Prostate gland (tissue), 2 donors: ENCODE measurements around the gene NXN. TPM values are rescaled to one million over a fixed set of nuclear protein-coding genes. Genes with fewer than 3 reads are reported as not detected.

Experiments
- DNase-seq: peaks from one replicate; pipeline ENCODE4 v3.0.0-alpha.2; 2019; ENCODE audit warnings: low spot score
- H3K27ac ChIP-seq, 2 donors: fragments of 200-600 bp; sonication (generic); 2 replicates each; pipeline ENCODE4 v1.5.1; 2017 to 2019
- H3K27me3 ChIP-seq: fragments of 200-600 bp; sonication (generic); replicated peaks from 2 replicates; pipeline ENCODE4 v1.5.1; 2019; ENCODE audit not compliant: insufficient read depth
- H3K36me3 ChIP-seq, 2 donors: fragments of 200-600 bp; sonication (generic); 1 replicate in 1 of 2; 2 replicates in 1 of 2; pipeline versions ENCODE4 v1.5.1 to v1.8.1; 2017 to 2019
- H3K4me1 ChIP-seq: fragments of 200-600 bp; sonication (generic); replicated peaks from 2 replicates; pipeline ENCODE4 v1.5.1; 2019
- H3K4me3 ChIP-seq, 2 donors: fragments of 200-600 bp; sonication (generic); 2 replicates each; pipeline ENCODE4 v1.5.1; 2017 to 2019
- H3K9me3 ChIP-seq: fragments of 200-600 bp; sonication (generic); 2 replicates; pipeline ENCODE4 v1.5.1; 2017
- POLR2A ChIP-seq: fragments of 450-650 bp; IDR thresholded peaks from one replicate; pipeline ENCODE4 v1.6.1; 2016; ENCODE audit warnings: antibody characterized with exemption, mild to moderate bottlenecking
- POLR2AphosphoS5 ChIP-seq: sonication (generic); formaldehyde crosslinking; IDR thresholded peaks from one replicate; pipeline ENCODE4 v1.6.1; 2017; ENCODE audit warnings: antibody characterized with exemption
- WGBS: methylation state at CpG from one replicate; pipeline ENCODE4 v1.1.5; 2018; 5-methylcytosine and 5-hydroxymethylcytosine counted together
- intact Hi-C: fragments of 100-400 bp; cut with DNase I; formaldehyde crosslinking; loops from one replicate; pipeline ENCODE4 v1.14.2; 2022
- total RNA-seq, 2 donors: library from RNA; depleted of rRNA; stranded (reverse); fragments of >200 nt; gene quantifications; one replicate each; pipeline ENCODE4 v1.1.0, GENCODE V29; 2016
- TF ChIP-seq, protein P1 (sequence below), 4 experiments: fragments of 200-600 bp in 2 of 4; fragments of 450-650 bp in 2 of 4; sonication (generic) in 2 of 4; IDR thresholded peaks; 1 replicate in 3 of 4; 2 replicates in 1 of 4; pipeline ENCODE4 v1.5.1; 2016 to 2019; ENCODE audit warnings: antibody characterized with exemption in 4 of 4, mild to moderate bottlenecking in 2 of 4, moderate library complexity in 2 of 4

Gene NXN
- total RNA-seq, 2 donors from 2014 or later, result 56.2 to 56.7 TPM

- H3K27me3 ChIP-seq, result no peaks in the 10 kb centered on the region
- H3K36me3 ChIP-seq, result no peaks in the 10 kb centered on the region
- 81% methylated on average over 26 of the region's 27 CpGs for WGBS
- H3K4me1 ChIP-seq, result no peaks in the 10 kb centered on the region
- H3K4me3 ChIP-seq, result no peak overlapping the region
- H3K9me3 ChIP-seq, result no peaks in the 10 kb centered on the region
- TF ChIP-seq POLR2AphosphoS5 (no peak), POLR2A (no peak)
- TF ChIP-seq, protein P1, sequence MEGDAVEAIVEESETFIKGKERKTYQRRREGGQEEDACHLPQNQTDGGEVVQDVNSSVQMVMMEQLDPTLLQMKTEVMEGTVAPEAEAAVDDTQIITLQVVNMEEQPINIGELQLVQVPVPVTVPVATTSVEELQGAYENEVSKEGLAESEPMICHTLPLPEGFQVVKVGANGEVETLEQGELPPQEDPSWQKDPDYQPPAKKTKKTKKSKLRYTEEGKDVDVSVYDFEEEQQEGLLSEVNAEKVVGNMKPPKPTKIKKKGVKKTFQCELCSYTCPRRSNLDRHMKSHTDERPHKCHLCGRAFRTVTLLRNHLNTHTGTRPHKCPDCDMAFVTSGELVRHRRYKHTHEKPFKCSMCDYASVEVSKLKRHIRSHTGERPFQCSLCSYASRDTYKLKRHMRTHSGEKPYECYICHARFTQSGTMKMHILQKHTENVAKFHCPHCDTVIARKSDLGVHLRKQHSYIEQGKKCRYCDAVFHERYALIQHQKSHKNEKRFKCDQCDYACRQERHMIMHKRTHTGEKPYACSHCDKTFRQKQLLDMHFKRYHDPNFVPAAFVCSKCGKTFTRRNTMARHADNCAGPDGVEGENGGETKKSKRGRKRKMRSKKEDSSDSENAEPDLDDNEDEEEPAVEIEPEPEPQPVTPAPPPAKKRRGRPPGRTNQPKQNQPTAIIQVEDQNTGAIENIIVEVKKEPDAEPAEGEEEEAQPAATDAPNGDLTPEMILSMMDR (IDR thresholded peaks at IDR 0.05), result no peak
- no peak for DNase-seq
- intact Hi-C loops, result no loop called here
- H3K27ac ChIP-seq, result no peak overlapping the region
Observed at GRCh38 chr17:1024076-1024475, 44.5 kb upstream of the NXN start.

- H3K4me1 ChIP-seq, result no peaks in the 10 kb centered on the region
Observed at GRCh38 chr17:1022278-1023024, 42.9 kb upstream of the NXN start.

GRCh38 chr17:1021147-1021546 lies 41.6 kb upstream of the NXN start:
- Histone ChIP-seq H3K4me1 (no peaks in the 10 kb centered on the region), H3K27me3 (no peaks in the 10 kb centered on the region), H3K9me3 (no peaks in the 10 kb centered on the region), H3K36me3 (no peaks in the 10 kb centered on the region), H3K4me3 (no peak overlapping the region), H3K27ac (no peak overlapping the region)
- intact Hi-C loops, result no loop called here
- WGBS, result 88% methylated on average over 17 of the region's 17 CpGs
- DNase-seq, result no peak
- TF ChIP-seq POLR2AphosphoS5, result no peak
- TF ChIP-seq POLR2A, result no peak

More at GRCh38 chr17:1022278-1023024, 42.9 kb upstream of the NXN start:
- Histone ChIP-seq H3K9me3 (no peaks in the 10 kb centered on the region), H3K4me3 (no peak overlapping the region), H3K36me3 (no peaks in the 10 kb centered on the region), H3K27me3 (no peaks in the 10 kb centered on the region), H3K27ac (no peak overlapping the region)
- DNase-seq, result no peak
- intact Hi-C loops, result no loop called here
- TF ChIP-seq, protein P1 (IDR thresholded peaks at IDR 0.05), result no peak
- TF ChIP-seq POLR2A, result no peak
- no peak for TF ChIP-seq POLR2AphosphoS5
- WGBS, result 62% methylated on average over 32 of the region's 32 CpGs

- H3K9me3 ChIP-seq, result no peaks in the 10 kb centered on the region
- TF ChIP-seq POLR2AphosphoS5 (no peak), POLR2A (no peak)
- TF ChIP-seq, protein P1 (IDR thresholded peaks at IDR 0.05), result no peak
- H3K4me1 ChIP-seq, result no peaks in the 10 kb centered on the region
- no peak overlapping the region for H3K27ac ChIP-seq
- intact Hi-C loops, result no loop called here
- H3K27me3 ChIP-seq, result no peaks in the 10 kb centered on the region
- H3K36me3 ChIP-seq, result no peaks in the 10 kb centered on the region
- 73% methylated on average over 10 of the region's 10 CpGs for whole genome bisulfite sequencing
- H3K4me3 ChIP-seq, result no peak overlapping the region
- DNase-seq, result no peak
Observed at GRCh38 chr17:1019451-1019850, 39.9 kb upstream of the NXN start.

DNA sequence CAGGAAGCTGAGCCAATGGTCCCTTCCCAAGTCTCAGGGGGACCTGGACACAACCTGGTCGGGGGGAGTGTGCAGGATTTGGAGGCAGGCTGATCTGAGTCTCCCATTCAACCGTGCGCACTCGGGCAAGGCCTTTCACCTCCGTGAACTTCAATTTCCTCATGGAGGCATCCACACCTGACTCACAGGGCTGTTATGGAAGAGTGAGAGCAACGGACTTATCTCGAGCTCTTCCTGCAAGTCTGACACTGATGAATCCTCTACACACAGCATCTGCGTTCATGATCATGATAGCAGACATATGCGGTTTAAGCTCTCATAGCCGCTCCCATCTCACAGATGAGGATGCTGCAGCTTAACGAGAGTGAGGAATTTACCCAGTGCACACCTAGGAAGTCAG lies 39.0 kb upstream of the NXN start:
- WGBS, result 85% methylated on average over 11 of the region's 11 CpGs
- DNase-seq, result no peak
- Histone ChIP-seq H3K9me3 (no peaks in the 10 kb centered on the region), H3K27ac (no peak overlapping the region), H3K4me3 (no peak overlapping the region), H3K4me1 (no peaks in the 10 kb centered on the region), H3K27me3 (no peaks in the 10 kb centered on the region), H3K36me3 (no peaks in the 10 kb centered on the region)
- intact Hi-C loops, result no loop called here
- TF ChIP-seq POLR2AphosphoS5 (no peak), POLR2A (no peak)
- TF ChIP-seq, protein P1 (IDR thresholded peaks at IDR 0.05), result no peak
